Panc1 (cell line): ENCODE results near the gene KRTAP10-2. TPM values are rescaled to one million over a fixed set of nuclear protein-coding genes. Genes with fewer than 3 reads are reported as not detected.

Source experiments
- ATAC-seq: fragments of 200-7000 bp; cut with Tn5 transposase; 2 replicates; pipeline ENCODE4 v1.9.1; 2020; ENCODE audit warnings: mild to moderate bottlenecking, moderate library complexity
- BruUV-seq: library from RNA; stranded (reverse); fragments of 400-500 nt; replicated peaks from 2 replicates; lab custom pipeline; 2021; lab: Mats Ljungman, UMichigan
- CTCF ChIA-PET: fragments of 300-600 bp; sonication (Branson Sonifier 250); formaldehyde crosslinking; loops from one replicate; lab custom pipeline; 2022; ENCODE audit warnings: antibody characterized with exemption; lab: Charles Lee
- POLR2A ChIA-PET: fragments of 300-600 bp; sonication (Branson Sonifier 250); formaldehyde crosslinking; loops from one replicate; lab custom pipeline; 2022; ENCODE audit warnings: antibody characterized with exemption; lab: Charles Lee
- DNase-seq: peaks from one replicate; pipeline ENCODE4 v3.0.0-alpha.2; 2010; ENCODE audit warnings: low read depth, low spot score
- H3K27ac ChIP-seq: 2 replicates; pipeline ENCODE4 v1.5.1; 2011; ENCODE audit warnings: mild to moderate bottlenecking, low read length, inconsistent platforms
- H3K27me3 ChIP-seq: fragments of 200-500 bp; sonication (Bioruptor generic); 2 replicates; pipeline ENCODE4 v1.6.0; 2014; ENCODE audit warnings: low read length, inconsistent platforms; ENCODE audit not compliant: control insufficient read depth, insufficient read depth
- H3K36me3 ChIP-seq: fragments of 200-500 bp; sonication (Bioruptor generic); 2 replicates; pipeline ENCODE4 v1.5.1; 2014; ENCODE audit warnings: inconsistent platforms, mild to moderate bottlenecking, low read length, moderate library complexity; ENCODE audit not compliant: control insufficient read depth, insufficient read depth
- H3K4me1 ChIP-seq: 2 replicates; pipeline ENCODE4 v1.5.1; 2011; ENCODE audit warnings: inconsistent platforms, mild to moderate bottlenecking, low read length, moderate library complexity; ENCODE audit not compliant: control insufficient read depth, insufficient read depth
- H3K4me3 ChIP-seq, 2 experiments: 2 replicates each; pipeline ENCODE4 v1.5.1; 2011 to 2012; ENCODE audit warnings: low read depth in 2 of 2, low read length in 2 of 2, mild to moderate bottlenecking in 2 of 2, inconsistent platforms in 1 of 2, moderate library complexity in 1 of 2
- H3K9me3 ChIP-seq: fragments of 200-500 bp; sonication (Bioruptor generic); 2 replicates; pipeline ENCODE4 v1.5.1; 2014; ENCODE audit warnings: low read depth, mild to moderate bottlenecking, inconsistent platforms, low read length, moderate library complexity; ENCODE audit not compliant: control insufficient read depth, insufficient read depth
- CTCF ChIP-seq: fragments of 450-650 bp; IDR thresholded peaks from 2 replicates; pipeline ENCODE4 v1.5.1; 2017; ENCODE audit warnings: mild to moderate bottlenecking
- POLR2AphosphoS5 ChIP-seq: IDR thresholded peaks from 2 replicates; pipeline ENCODE4 v1.6.1; 2012; ENCODE audit warnings: mild to moderate bottlenecking, low read depth, low read length, moderate library complexity
- REST ChIP-seq, 2 experiments: IDR thresholded peaks; 2 replicates each; pipeline ENCODE4 v1.6.1; 2011 to 2012; ENCODE audit warnings: low read depth in 2 of 2, control low read depth in 1 of 2, low read length in 1 of 2, mild to moderate bottlenecking in 1 of 2, moderate library complexity in 1 of 2; ENCODE audit not compliant: insufficient read depth in 1 of 2
- SIN3A ChIP-seq: IDR thresholded peaks from 2 replicates; pipeline ENCODE4 v1.6.1; 2012; ENCODE audit warnings: low read depth, mild to moderate bottlenecking, low read length, moderate library complexity, borderline replicate concordance; ENCODE audit not compliant: insufficient read depth
- TCF7L2 ChIP-seq: IDR thresholded peaks from 2 replicates; pipeline ENCODE4 v1.6.1; 2011; ENCODE audit warnings: mild to moderate bottlenecking, low read depth, low read length, inconsistent platforms
- in situ Hi-C: cut with HindIII; loops from 2 replicates; pipeline ENCODE4 v1.10.0; 2016; ENCODE audit warnings: low sequenced_read_pairs, low pct_unique_long_range_greater_than_20kb
- intact Hi-C: fragments of 100-400 bp; cut with micrococcal nuclease; formaldehyde crosslinking; loops from one replicate; pipeline ENCODE4 v1.10.0; 2022; ENCODE audit not compliant: unreplicated experiment
- total RNA-seq: library from RNA; stranded (reverse); gene quantifications from one replicate; pipeline ENCODE4 v1.2.1, GENCODE V29; 2021; ENCODE audit not compliant: unreplicated experiment

The KRTAP10-2 gene
- total RNA-seq, 1 experiment from 2014 or later: not detected

- TF ChIP-seq POLR2AphosphoS5: no peak
- TF ChIP-seq CTCF: no peak
- TF ChIP-seq REST (IDR thresholded peaks at IDR 0.05; ENCODE audit: insufficient read depth in 1 of 2, low read depth in 2 of 2, low read length in 1 of 2): no peak
- TF ChIP-seq SIN3A: no peak
- TF ChIP-seq TCF7L2: no peak
- DNase-seq (no peak), ATAC-seq (no peak)
- H3K27me3 ChIP-seq: no peaks in the 10 kb centered on the region
- in situ Hi-C loops (no loop called here), intact Hi-C loops (no loop called here)
- no peaks in the 10 kb centered on the region for H3K9me3 ChIP-seq
- BruUV-seq: no TSS peak
- ChIA-PET CTCF (no interaction called here), POLR2A (no interaction called here)
- H3K27ac ChIP-seq: no peak overlapping the region
- H3K4me1 ChIP-seq: no peaks in the 10 kb centered on the region
- H3K36me3 ChIP-seq: no peaks in the 10 kb centered on the region
- no peak overlapping the region for H3K4me3 ChIP-seq
Observed at GRCh38 chr21:44590311-44590721, 39.0 kb upstream of the KRTAP10-2 start.

GRCh38 chr21:44589586-44590305, 38.4 kb upstream of the KRTAP10-2 start:
- no TSS peak for BruUV-seq
- ATAC-seq: peak; percentile 23; the same call in 1 of the 2 replicates

More at GRCh38 chr21:44589586-44590305, 38.4 kb upstream of the KRTAP10-2 start:
- DNase-seq: no peak
- POLR2A ChIA-PET: no interaction called here
- no peaks in the 10 kb centered on the region for H3K9me3 ChIP-seq
- no peaks in the 10 kb centered on the region for H3K36me3 ChIP-seq
- H3K4me3 ChIP-seq: no peak overlapping the region
- no peaks in the 10 kb centered on the region for H3K4me1 ChIP-seq
- in situ Hi-C loops (no loop called here), intact Hi-C loops (no loop called here)
- CTCF ChIA-PET: no interaction called here
- H3K27me3 ChIP-seq: no peaks in the 10 kb centered on the region; the same call in none of the 2 replicates
- no peak overlapping the region for H3K27ac ChIP-seq
- no peak for TF ChIP-seq TCF7L2
- TF ChIP-seq POLR2AphosphoS5: no peak
- no peak for TF ChIP-seq SIN3A
- TF ChIP-seq CTCF: no peak
- TF ChIP-seq REST (IDR thresholded peaks at IDR 0.05; ENCODE audit: insufficient read depth in 1 of 2, low read depth in 2 of 2, low read length in 1 of 2): no peak
